Umbilical cord (tissue), 2 donors: ENCODE measurements around the gene ZNF664. TPM values are rescaled to one million over a fixed set of nuclear protein-coding genes. Genes with fewer than 3 reads are reported as not detected.
A peak's percentile ranks its signal among the peaks of the same experiment; 100 is the strongest.

Experiments used
- DNase-seq: peaks from one replicate; pipeline ENCODE4 v3.0.0-alpha.2; 2015; ENCODE audit warnings: low spot score
- total RNA-seq: library from RNA; depleted of rRNA; stranded (reverse); fragments of >200 nt; gene quantifications from one replicate; pipeline ENCODE4 v1.2.3, GENCODE V29; 2014; ENCODE audit warnings: low replicate concordance; ENCODE audit not compliant: insufficient read depth

ZNF664 gene
- total RNA-seq, 1 donor from 2014 or later, result 28.6 TPM

GRCh38 chr12:123958876-123959275, 14.1 kb upstream of the ZNF664 start:
- no peak for DNase-seq

- no peak for DNase-seq
These were observed 12.8 kb upstream of the ZNF664 start for GRCh38 chr12:123960029-123960735.

DNA sequence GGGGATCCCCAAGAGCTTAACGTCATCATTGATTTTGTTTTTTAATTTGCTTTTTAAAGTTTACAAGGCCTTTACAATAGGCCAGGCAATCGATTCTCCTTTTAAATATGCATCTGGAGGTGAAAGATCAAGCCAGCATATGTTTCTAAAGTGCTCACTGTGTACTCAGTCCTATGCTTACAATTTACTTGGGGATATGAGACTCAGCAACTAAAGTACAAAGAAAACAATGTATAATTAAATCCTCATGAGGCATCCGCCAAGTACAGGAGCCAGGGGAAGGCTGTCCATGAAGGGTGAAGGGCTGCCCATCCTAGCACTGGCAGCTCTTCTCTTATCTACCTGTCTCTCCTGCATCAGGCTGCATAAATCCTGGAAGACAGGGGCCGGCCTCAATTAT, 12.2 kb upstream of the ZNF664 start:
- no peak for DNase-seq

DNA sequence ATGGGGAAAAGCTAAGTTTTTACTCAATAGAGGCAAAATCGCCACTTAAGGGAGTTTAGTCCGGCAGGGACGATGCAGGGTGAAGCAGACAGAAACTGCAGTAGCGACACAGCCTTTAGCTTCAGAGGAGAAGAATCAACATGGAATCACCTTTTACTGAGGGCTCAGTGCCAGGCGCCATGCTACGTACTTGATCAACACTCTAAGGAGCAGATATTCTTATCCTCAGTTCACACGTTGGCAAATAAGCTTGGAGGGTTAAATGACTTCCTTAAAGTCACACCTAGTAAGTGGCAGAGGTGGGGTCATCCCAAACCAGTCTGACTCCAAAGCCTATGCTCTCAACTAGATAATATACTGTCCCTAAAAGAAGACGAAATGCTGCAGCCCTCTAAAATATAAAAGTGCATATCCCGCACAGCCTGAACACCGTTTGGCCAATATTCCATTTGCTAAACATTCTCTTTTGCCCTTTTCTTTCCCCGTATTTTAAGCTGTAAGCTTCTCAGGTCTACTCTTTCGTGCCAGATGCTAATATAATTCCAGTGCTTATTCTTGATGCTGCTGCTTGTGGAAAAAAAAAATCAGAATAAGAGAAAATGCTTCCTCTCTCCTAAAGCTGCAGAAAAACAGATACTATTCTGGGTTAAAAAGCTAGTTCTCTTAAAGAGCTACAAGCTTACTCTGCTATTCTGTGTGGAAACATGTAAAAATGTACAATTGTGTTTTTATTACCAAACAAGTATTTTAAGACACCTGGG, 11.2 kb upstream of the ZNF664 start:
- DNase-seq, result peak; percentile 52

DNA sequence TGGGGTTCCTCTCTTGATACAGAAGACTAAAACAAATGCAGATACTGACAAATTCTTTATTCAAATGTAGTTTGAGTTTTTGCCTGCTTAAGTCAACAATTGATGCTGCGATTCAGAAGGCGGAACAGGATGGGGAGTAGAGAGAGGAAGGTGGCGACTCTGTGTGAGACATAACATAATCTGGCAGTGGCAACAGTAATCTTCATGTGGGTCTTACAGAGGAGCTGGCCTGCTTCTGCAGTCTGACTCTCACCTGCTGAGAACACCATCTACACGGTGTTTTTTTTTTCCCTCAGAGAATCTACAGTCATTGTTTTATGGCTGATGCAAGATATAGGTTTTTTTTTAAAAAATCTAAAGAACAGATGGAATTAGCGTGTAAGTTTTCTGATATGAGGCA, 10.5 kb upstream of the ZNF664 start:
- no peak for DNase-seq

DNA sequence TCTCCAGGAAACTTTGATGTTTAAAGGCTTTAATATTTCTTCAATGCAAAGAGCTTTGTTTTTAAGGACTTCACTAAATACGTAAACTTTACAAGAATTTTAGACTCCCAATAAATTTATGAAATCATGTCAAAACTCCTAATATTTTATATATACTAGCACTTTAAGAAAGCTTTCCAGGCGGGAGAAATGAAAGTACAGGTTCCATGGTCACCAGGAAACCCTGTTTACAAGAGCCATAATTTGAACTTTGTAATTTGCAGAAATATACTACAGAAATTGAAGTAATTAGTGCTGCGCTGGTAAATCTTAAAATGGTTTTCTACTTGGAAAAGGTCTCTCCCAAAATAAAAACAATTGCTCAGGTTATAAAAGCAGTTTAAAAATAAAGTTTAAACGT, 9.2 kb upstream of the ZNF664 start:
- no peak for DNase-seq

GRCh38 chr12:123965382-123965781, 7.6 kb upstream of the ZNF664 start:
- DNase-seq, result no peak

- DNase-seq, result no peak
These were observed 6.4 kb upstream of the ZNF664 start for GRCh38 chr12:123966596-123966995.

DNA sequence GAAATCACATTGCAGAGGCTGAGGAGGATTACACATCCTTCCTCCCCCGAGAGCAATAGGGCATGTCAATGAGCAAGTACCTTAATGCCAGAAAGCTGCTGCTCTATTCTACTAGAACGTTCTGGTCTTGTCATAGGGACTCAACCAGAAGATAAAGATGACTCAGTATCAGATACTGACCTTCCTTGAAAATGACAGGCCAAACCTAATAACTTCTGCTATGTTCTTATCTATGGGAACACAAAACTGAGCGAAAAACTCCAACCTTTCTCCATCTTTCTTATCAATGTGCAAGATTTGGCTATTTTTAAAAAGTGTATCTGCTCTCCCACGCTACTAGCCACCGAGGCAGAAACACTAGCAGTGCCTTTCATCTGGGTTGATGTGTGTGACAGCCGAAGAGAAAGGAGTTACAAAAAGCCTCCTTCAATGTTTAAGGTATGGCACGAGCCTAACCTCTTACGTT, 5.9 kb upstream of the ZNF664 start:
- DNase-seq, result no peak

- no peak for DNase-seq
These were observed 1.6 kb upstream of the ZNF664 start for GRCh38 chr12:123971449-123971769.

GRCh38 chr12:123971770-123972456, 1.1 kb upstream of the ZNF664 start:
- DNase-seq, result peak; percentile 41

DNA sequence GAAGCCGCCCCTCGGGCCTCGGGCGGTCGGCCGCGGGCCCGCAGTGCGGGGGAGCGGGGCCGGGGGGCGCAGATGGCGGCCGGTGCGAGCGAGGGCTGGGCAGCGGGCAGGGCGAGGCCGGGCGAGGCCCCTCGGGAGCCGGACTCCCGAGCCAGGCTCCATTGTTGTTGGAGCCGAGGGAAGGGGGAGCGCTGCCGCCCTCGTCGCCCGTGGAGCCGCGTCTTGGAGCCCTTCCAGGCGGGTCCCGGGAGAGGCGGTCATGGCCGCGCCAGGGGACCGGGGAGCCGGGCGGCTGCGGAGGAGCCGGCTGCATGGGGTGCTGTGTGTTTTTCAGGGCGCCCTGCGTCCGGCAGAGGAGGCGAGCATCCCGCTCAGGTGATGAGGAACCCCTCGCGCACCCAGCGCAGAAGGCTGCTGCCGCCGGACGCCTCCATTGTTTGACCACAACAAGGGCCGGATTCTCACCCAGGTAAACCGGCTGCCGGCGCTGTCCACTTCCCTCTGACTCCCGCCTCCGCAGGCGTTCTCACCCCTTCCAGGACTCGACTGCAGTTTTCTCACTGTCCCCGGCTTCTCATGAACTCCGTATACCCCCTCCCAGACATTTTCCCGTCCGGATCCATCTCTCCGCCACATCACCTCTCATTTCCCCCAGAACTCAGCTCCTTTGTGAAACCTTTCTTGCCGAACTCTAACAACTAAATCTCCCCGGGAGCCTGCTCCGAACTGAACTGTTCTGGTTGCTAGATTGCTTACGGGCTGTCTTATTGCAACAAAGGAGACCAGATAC, 732 bp downstream of the ZNF664 start:
- peak; percentile 20 for DNase-seq

- no peak for DNase-seq
These were observed 3.3 kb downstream of the ZNF664 start for GRCh38 chr12:123976227-123976826.

- DNase-seq, result no peak
These were observed 6.6 kb downstream of the ZNF664 start for GRCh38 chr12:123979566-123979965.

DNA sequence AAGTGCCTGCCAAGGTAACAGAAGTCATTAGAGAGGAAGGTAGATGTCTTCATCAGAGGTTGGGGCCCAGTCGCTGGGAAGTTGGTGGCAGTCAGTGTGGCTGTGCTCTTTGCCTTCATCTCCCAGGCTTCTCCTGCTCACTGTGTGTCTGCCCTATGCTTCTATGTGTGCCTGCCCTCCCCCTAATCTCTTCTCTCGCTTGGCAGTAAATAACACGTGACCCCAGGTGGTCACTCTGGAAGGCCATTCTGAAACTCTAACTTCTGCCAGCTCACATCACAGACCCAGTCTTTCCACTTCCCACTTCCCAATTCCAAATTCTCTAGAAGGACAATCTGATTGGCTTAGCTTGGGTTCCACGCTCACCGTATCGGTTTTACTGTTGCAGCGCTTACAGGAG, 9.3 kb downstream of the ZNF664 start:
- DNase-seq, result no peak

GRCh38 chr12:123983822-123984485, 10.9 kb downstream of the ZNF664 start:
- peak; percentile 74 for DNase-seq

DNA sequence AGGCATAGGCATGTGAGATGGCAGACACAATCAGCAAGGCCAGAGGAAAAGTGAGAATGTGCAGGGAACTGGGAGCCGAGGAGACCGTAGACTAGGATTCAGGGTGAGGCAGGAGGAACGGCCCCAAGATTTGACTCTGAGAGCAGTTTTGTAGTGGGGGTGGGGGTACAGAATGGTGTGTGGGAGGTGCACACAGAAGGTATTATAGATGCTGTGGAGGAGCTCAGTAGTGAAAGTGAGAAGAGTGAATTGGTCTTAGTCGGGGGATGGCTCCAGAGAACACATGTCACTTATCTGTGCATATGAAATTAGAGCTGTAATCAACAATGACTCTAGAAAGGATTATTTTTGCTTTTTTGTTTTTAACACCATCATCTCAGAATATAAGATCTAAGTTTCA, 11.9 kb downstream of the ZNF664 start:
- no peak for DNase-seq

DNA sequence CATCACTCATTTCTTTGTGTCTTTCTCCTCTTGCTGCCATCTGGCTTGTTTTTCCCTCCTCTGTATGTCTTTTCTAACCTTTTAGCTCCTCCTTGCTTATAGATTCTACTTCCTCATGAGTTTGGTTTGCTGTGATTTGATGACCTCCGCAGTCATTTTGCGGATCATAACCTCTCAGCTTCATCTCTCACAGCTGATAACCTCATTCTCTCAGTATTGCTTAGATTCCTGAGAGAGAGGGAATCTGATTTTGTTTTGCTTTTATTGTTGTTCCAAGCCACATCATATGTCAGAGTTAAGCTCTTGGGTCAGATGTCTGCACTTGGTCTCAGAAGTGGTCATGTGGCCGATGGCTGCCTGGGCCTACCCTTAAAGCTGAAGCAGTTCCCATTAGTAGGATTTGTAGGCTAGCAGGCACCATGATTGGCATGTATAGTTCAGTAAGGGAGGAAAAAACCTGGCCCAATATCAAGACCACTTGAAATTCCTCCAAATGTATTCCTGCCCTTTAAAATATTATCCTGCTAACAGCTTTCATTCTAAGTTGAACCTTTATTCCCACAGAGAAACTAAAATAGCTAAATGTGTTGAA, 13.5 kb downstream of the ZNF664 start:
- peak; percentile 31 for DNase-seq

GRCh38 chr12:123987022-123987421, 14.0 kb downstream of the ZNF664 start:
- DNase-seq, result no peak

- DNase-seq, result no peak
These were observed 16.2 kb downstream of the ZNF664 start for GRCh38 chr12:123989168-123989567.
